Skeletal muscle cell (primary cell): ENCODE results near the gene CDK6.
A peak's percentile ranks its signal among the peaks of the same experiment; 100 is the strongest.
"Not testable (repeated sequence)": the region's sequence is repeated elsewhere in the genome, so short reads cannot be mapped to it uniquely, and the experiment has no call there.

Experiments used
- DNase-seq: peaks from one replicate; pipeline ENCODE4 v3.0.0-alpha.2; 2010; ENCODE audit warnings: low read depth
- H3K4me3 ChIP-seq: 2 replicates; pipeline ENCODE4 v1.5.1; 2011; ENCODE audit warnings: low read depth, mild to moderate bottlenecking, control low read depth, low read length, moderate library complexity

The CDK6 gene

GRCh38 chr7:92836489-92836999 lies at the start of gene CDK6:
Gene CDK6, minus strand, starts transcription at chr7:92836573. Its CDS starts 3,250 bp downstream, at chr7:92833323.
- H3K4me3 ChIP-seq = peak within 1 kb of the TSS; percentile 87
- no peak for DNase-seq

- not testable (repeated sequence) for H3K4me3 ChIP-seq, DNase-seq
Observed at GRCh38 chr7:92886039-92886438, 49.7 kb upstream of the CDK6 start.

GRCh38 chr7:92884218-92884617 lies 47.8 kb upstream of the CDK6 start:
- DNase-seq = no peak
- H3K4me3 ChIP-seq = no peak overlapping the region

GRCh38 chr7:92882760-92883159 lies 46.4 kb upstream of the CDK6 start:
- DNase-seq = no peak
- H3K4me3 ChIP-seq = no peak overlapping the region

- DNase-seq = no peak
Observed at GRCh38 chr7:92881091-92881485, 44.7 kb upstream of the CDK6 start.

GRCh38 chr7:92880212-92881090 lies 44.1 kb upstream of the CDK6 start:
- no peak overlapping the region for H3K4me3 ChIP-seq
- no peak for DNase-seq

More at GRCh38 chr7:92881091-92881485, 44.7 kb upstream of the CDK6 start:
- H3K4me3 ChIP-seq = no peak overlapping the region

GRCh38 chr7:92877367-92877766 lies 41.0 kb upstream of the CDK6 start:
- DNase-seq = no peak
- no peak overlapping the region for H3K4me3 ChIP-seq

- DNase-seq = no peak
- no peak overlapping the region for H3K4me3 ChIP-seq
Observed at GRCh38 chr7:92876836-92877235, 40.5 kb upstream of the CDK6 start.

GRCh38 chr7:92875719-92876118 lies 39.3 kb upstream of the CDK6 start:
- H3K4me3 ChIP-seq = no peak overlapping the region
- no peak for DNase-seq

- no peak overlapping the region for H3K4me3 ChIP-seq
- DNase-seq = no peak
Observed at GRCh38 chr7:92875173-92875572, 38.8 kb upstream of the CDK6 start.

- no peak overlapping the region for H3K4me3 ChIP-seq
- DNase-seq = no peak
Observed at GRCh38 chr7:92874567-92874966, 38.2 kb upstream of the CDK6 start.

GRCh38 chr7:92873776-92874175 lies 37.4 kb upstream of the CDK6 start:
- DNase-seq = no peak
- no peak overlapping the region for H3K4me3 ChIP-seq

GRCh38 chr7:92872701-92873100 lies 36.3 kb upstream of the CDK6 start:
- H3K4me3 ChIP-seq = no peak overlapping the region
- DNase-seq = no peak

- DNase-seq = no peak
- no peak overlapping the region for H3K4me3 ChIP-seq
Observed at GRCh38 chr7:92868683-92869293, 32.4 kb upstream of the CDK6 start.

- DNase-seq, H3K4me3 ChIP-seq: not testable (repeated sequence)
Observed at GRCh38 chr7:92864169-92864568, 27.8 kb upstream of the CDK6 start.

- no peak overlapping the region for H3K4me3 ChIP-seq
- no peak for DNase-seq
Observed at GRCh38 chr7:92856436-92856835, 20.1 kb upstream of the CDK6 start.

- no peak for DNase-seq
- H3K4me3 ChIP-seq = no peak overlapping the region
Observed at GRCh38 chr7:92854501-92855238, 18.3 kb upstream of the CDK6 start.

GRCh38 chr7:92851732-92852131 lies 15.4 kb upstream of the CDK6 start:
- no peak overlapping the region for H3K4me3 ChIP-seq
- no peak for DNase-seq

- no peak overlapping the region for H3K4me3 ChIP-seq
- no peak for DNase-seq
Observed at GRCh38 chr7:92850516-92850915, 14.1 kb upstream of the CDK6 start.

GRCh38 chr7:92849322-92849721 lies 12.9 kb upstream of the CDK6 start:
- DNase-seq = no peak
- no peak overlapping the region for H3K4me3 ChIP-seq
